ENCODE results near the gene TMEFF2. TPM values are rescaled to one million over a fixed set of nuclear protein-coding genes. Genes with fewer than 3 reads are reported as not detected.

Gene TMEFF2
- polyA plus RNA-seq, 1 donor from 2014 or later: not detected

- no peaks in the 10 kb centered on the region for H3K9me3 Mint-ChIP-seq
- H3K4me3 Mint-ChIP-seq: no peak overlapping the region
- no peaks in the 10 kb centered on the region for H3K36me3 Mint-ChIP-seq
- no peaks in the 10 kb centered on the region for H3K4me1 Mint-ChIP-seq
- H3K27me3 Mint-ChIP-seq: peaks cover 11% of the 10 kb centered on the region
- H3K27ac Mint-ChIP-seq: no peak overlapping the region
Observed at GRCh38 chr2:192007581-192008228, 187.0 kb downstream of the TMEFF2 start.

- Mint-ChIP-seq H3K36me3 (no peaks in the 10 kb centered on the region), H3K4me1 (no peaks in the 10 kb centered on the region), H3K9me3 (peaks cover 0 to 2% (median 0%) of the 10 kb centered on the region in 3 donors), H3K4me3 (no peak overlapping the region), H3K27ac (no peak overlapping the region), H3K27me3 (peaks cover 6% of the 10 kb centered on the region)
Observed at GRCh38 chr2:192005211-192005610, 189.5 kb downstream of the TMEFF2 start.

GRCh38 chr2:192004188-192004963 lies 190.4 kb downstream of the TMEFF2 start:
- Mint-ChIP-seq H3K4me3 (no peak overlapping the region), H3K27me3 (peaks cover 6% of the 10 kb centered on the region), H3K27ac (no peak overlapping the region), H3K4me1 (no peaks in the 10 kb centered on the region), H3K9me3 (peaks cover 0 to 2% (median 0%) of the 10 kb centered on the region in 3 donors), H3K36me3 (no peaks in the 10 kb centered on the region)

- Mint-ChIP-seq H3K27me3 (peaks cover 4% of the 10 kb centered on the region), H3K36me3 (no peaks in the 10 kb centered on the region), H3K9me3 (peaks cover 0 to 2% (median 0%) of the 10 kb centered on the region in 3 donors), H3K4me1 (no peaks in the 10 kb centered on the region), H3K4me3 (no peak overlapping the region), H3K27ac (no peak overlapping the region)
Observed at GRCh38 chr2:192002418-192002817, 192.3 kb downstream of the TMEFF2 start.

GRCh38 chr2:192000196-192000980 lies 194.3 kb downstream of the TMEFF2 start:
- Mint-ChIP-seq H3K4me1 (no peaks in the 10 kb centered on the region), H3K9me3 (peaks cover 0 to 2% (median 0%) of the 10 kb centered on the region in 3 donors), H3K27ac (no peak overlapping the region), H3K36me3 (no peaks in the 10 kb centered on the region), H3K27me3 (peaks cover 2% of the 10 kb centered on the region), H3K4me3 (no peak overlapping the region)

GRCh38 chr2:191999101-191999841 lies 195.5 kb downstream of the TMEFF2 start:
- no peak overlapping the region for H3K4me3 Mint-ChIP-seq
- H3K4me1 Mint-ChIP-seq: no peaks in the 10 kb centered on the region
- no peak overlapping the region for H3K27ac Mint-ChIP-seq
- H3K27me3 Mint-ChIP-seq: peaks cover 2% of the 10 kb centered on the region
- H3K9me3 Mint-ChIP-seq: peaks cover 0 to 2% (median 0%) of the 10 kb centered on the region in 3 donors
- H3K36me3 Mint-ChIP-seq: no peaks in the 10 kb centered on the region

GRCh38 chr2:191995285-191995684 lies 199.4 kb downstream of the TMEFF2 start:
- H3K4me3 Mint-ChIP-seq: no peak overlapping the region
- H3K27ac Mint-ChIP-seq: no peak overlapping the region
- H3K36me3 Mint-ChIP-seq: no peaks in the 10 kb centered on the region
- no peaks in the 10 kb centered on the region for H3K27me3 Mint-ChIP-seq
- H3K4me1 Mint-ChIP-seq: no peaks in the 10 kb centered on the region
- H3K9me3 Mint-ChIP-seq: no peaks in the 10 kb centered on the region

- Mint-ChIP-seq H3K36me3 (no peaks in the 10 kb centered on the region), H3K4me3 (no peak overlapping the region), H3K4me1 (no peaks in the 10 kb centered on the region), H3K27ac (no peak overlapping the region), H3K27me3 (no peaks in the 10 kb centered on the region), H3K9me3 (no peaks in the 10 kb centered on the region)
Observed at GRCh38 chr2:191994749-191995148, 200.0 kb downstream of the TMEFF2 start.

- Mint-ChIP-seq H3K27me3 (peaks cover 2% of the 10 kb centered on the region), H3K4me1 (no peaks in the 10 kb centered on the region), H3K4me3 (no peak overlapping the region), H3K27ac (no peak overlapping the region), H3K36me3 (no peaks in the 10 kb centered on the region), H3K9me3 (no peaks in the 10 kb centered on the region)
Observed at GRCh38 chr2:191991442-191991841, 203.3 kb downstream of the TMEFF2 start.

- Mint-ChIP-seq H3K4me3 (no peak overlapping the region), H3K36me3 (no peaks in the 10 kb centered on the region), H3K9me3 (peaks cover 0 to 2% (median 0%) of the 10 kb centered on the region in 3 donors), H3K4me1 (no peaks in the 10 kb centered on the region), H3K27ac (no peak overlapping the region), H3K27me3 (peaks cover 2% of the 10 kb centered on the region)
Observed at GRCh38 chr2:191985740-191986139, 209.0 kb downstream of the TMEFF2 start.

GRCh38 chr2:191983591-191983990 lies 211.1 kb downstream of the TMEFF2 start:
- no peaks in the 10 kb centered on the region for H3K36me3 Mint-ChIP-seq
- peaks cover 0 to 2% (median 0%) of the 10 kb centered on the region in 3 donors for H3K9me3 Mint-ChIP-seq

GRCh38 chr2:191983186-191983585 lies 211.5 kb downstream of the TMEFF2 start:
- Mint-ChIP-seq H3K4me3 (no peak overlapping the region), H3K36me3 (no peaks in the 10 kb centered on the region), H3K27ac (no peak overlapping the region), H3K4me1 (no peaks in the 10 kb centered on the region), H3K9me3 (peaks cover 0 to 2% (median 0%) of the 10 kb centered on the region in 3 donors), H3K27me3 (no peaks in the 10 kb centered on the region)

More at GRCh38 chr2:191983591-191983990, 211.1 kb downstream of the TMEFF2 start:
- Mint-ChIP-seq H3K27ac (no peak overlapping the region), H3K4me1 (no peaks in the 10 kb centered on the region), H3K27me3 (no peaks in the 10 kb centered on the region), H3K4me3 (no peak overlapping the region)

- Mint-ChIP-seq H3K4me3 (no peak overlapping the region), H3K4me1 (no peaks in the 10 kb centered on the region), H3K36me3 (no peaks in the 10 kb centered on the region), H3K27ac (no peak overlapping the region), H3K27me3 (no peaks in the 10 kb centered on the region), H3K9me3 (peaks cover 0 to 2% (median 0%) of the 10 kb centered on the region in 3 donors)
Observed at GRCh38 chr2:191981706-191982105, 213.0 kb downstream of the TMEFF2 start.

- H3K36me3 Mint-ChIP-seq: no peaks in the 10 kb centered on the region
- no peaks in the 10 kb centered on the region for H3K27me3 Mint-ChIP-seq
- H3K27ac Mint-ChIP-seq: no peak overlapping the region
- no peak overlapping the region for H3K4me3 Mint-ChIP-seq
- no peaks in the 10 kb centered on the region for H3K4me1 Mint-ChIP-seq
- H3K9me3 Mint-ChIP-seq: peaks cover 0 to 2% (median 0%) of the 10 kb centered on the region in 3 donors
Observed at GRCh38 chr2:191980483-191980882, 214.2 kb downstream of the TMEFF2 start.

All from IgD-negative memory B cell (primary cell).